Osteocyte (in vitro differentiated cells): ENCODE results near the gene IGF1. TPM values are rescaled to one million over a fixed set of nuclear protein-coding genes. Genes with fewer than 3 reads are reported as not detected.

ENCODE experiments used
- DNase-seq: peaks from one replicate; pipeline ENCODE4 v3.0.0; 2021; ENCODE audit warnings: mixed read lengths; ENCODE audit not compliant: unreplicated experiment; ENCODE audit errors: extremely low spot score
- H3K27ac Mint-ChIP-seq: one replicate; pipeline ENCODE4 v1.8.0; 2021; ENCODE audit warnings: mild to moderate bottlenecking, mixed read lengths; ENCODE audit not compliant: unreplicated experiment
- H3K27me3 Mint-ChIP-seq: one replicate; pipeline ENCODE4 v1.8.0; 2021; ENCODE audit warnings: mixed read lengths; ENCODE audit not compliant: unreplicated experiment
- H3K36me3 Mint-ChIP-seq: one replicate; pipeline ENCODE4 v1.8.0; 2021; ENCODE audit warnings: mixed read lengths; ENCODE audit not compliant: unreplicated experiment
- H3K4me1 Mint-ChIP-seq: one replicate; pipeline ENCODE4 v1.8.0; 2021; ENCODE audit warnings: mixed read lengths; ENCODE audit not compliant: unreplicated experiment
- H3K4me3 Mint-ChIP-seq: one replicate; pipeline ENCODE4 v1.8.0; 2021; ENCODE audit warnings: mild to moderate bottlenecking, moderate library complexity, mixed read lengths; ENCODE audit not compliant: unreplicated experiment
- H3K9me3 Mint-ChIP-seq: one replicate; pipeline ENCODE4 v1.8.0; 2021; ENCODE audit warnings: mixed read lengths; ENCODE audit not compliant: unreplicated experiment
- CTCF ChIP-seq: fragments of 200-600 bp; sonication (generic); IDR thresholded peaks from 2 replicates; pipeline ENCODE4 v1.5.0; 2021; ENCODE audit warnings: antibody characterized with exemption, mild to moderate bottlenecking, moderate library complexity
- total RNA-seq: library from RNA; stranded (reverse); gene quantifications from 2 replicates; pipeline ENCODE4 v1.2.1, GENCODE V29; 2021

The IGF1 gene
- total RNA-seq, 1 donor from 2014 or later = 0.40 TPM

GRCh38 chr12:102438047-102438826 lies 42.1 kb downstream of the IGF1 start:
- no peak overlapping the region for H3K4me3 Mint-ChIP-seq
- no peak overlapping the region for H3K27ac Mint-ChIP-seq

GRCh38 chr12:102437511-102437910 lies 42.9 kb downstream of the IGF1 start:
- no peaks in the 10 kb centered on the region for H3K36me3 Mint-ChIP-seq
- no peaks in the 10 kb centered on the region for H3K4me1 Mint-ChIP-seq
- H3K4me3 Mint-ChIP-seq = no peak overlapping the region
- H3K27me3 Mint-ChIP-seq = no peaks in the 10 kb centered on the region
- DNase-seq = no peak
- no peak overlapping the region for H3K27ac Mint-ChIP-seq
- no peak for TF ChIP-seq CTCF
- peaks cover 3% of the 10 kb centered on the region for H3K9me3 Mint-ChIP-seq

More at GRCh38 chr12:102438047-102438826, 42.1 kb downstream of the IGF1 start:
- DNase-seq = no peak
- Mint-ChIP-seq H3K9me3 (peaks cover 3% of the 10 kb centered on the region), H3K36me3 (no peaks in the 10 kb centered on the region), H3K27me3 (no peaks in the 10 kb centered on the region), H3K4me1 (no peaks in the 10 kb centered on the region)
- TF ChIP-seq CTCF = no peak

- DNase-seq = no peak
- no peak overlapping the region for H3K4me3 Mint-ChIP-seq
- no peaks in the 10 kb centered on the region for H3K4me1 Mint-ChIP-seq
- peaks cover 3% of the 10 kb centered on the region for H3K9me3 Mint-ChIP-seq
- TF ChIP-seq CTCF = no peak
- no peaks in the 10 kb centered on the region for H3K36me3 Mint-ChIP-seq
- H3K27me3 Mint-ChIP-seq = no peaks in the 10 kb centered on the region
- H3K27ac Mint-ChIP-seq = no peak overlapping the region
Observed at GRCh38 chr12:102436867-102437266, 43.5 kb downstream of the IGF1 start.

GRCh38 chr12:102435827-102436436 lies 44.4 kb downstream of the IGF1 start:
- Mint-ChIP-seq H3K27ac (no peak overlapping the region), H3K4me3 (no peak overlapping the region), H3K4me1 (no peaks in the 10 kb centered on the region), H3K36me3 (no peaks in the 10 kb centered on the region), H3K9me3 (peaks cover 3% of the 10 kb centered on the region), H3K27me3 (no peaks in the 10 kb centered on the region)
- TF ChIP-seq CTCF = no peak
- DNase-seq = no peak

- no peak for DNase-seq
- Mint-ChIP-seq H3K36me3 (no peaks in the 10 kb centered on the region), H3K9me3 (peaks cover 3% of the 10 kb centered on the region), H3K27me3 (no peaks in the 10 kb centered on the region), H3K4me1 (no peaks in the 10 kb centered on the region), H3K27ac (no peak overlapping the region), H3K4me3 (no peak overlapping the region)
- no peak for TF ChIP-seq CTCF
Observed at GRCh38 chr12:102433304-102433703, 47.1 kb downstream of the IGF1 start.
